NCI-H1930 (cell line): ENCODE measurements around the gene ARL15.
"Not testable (repeated sequence)": the region's sequence is repeated elsewhere in the genome, so short reads cannot be mapped to it uniquely, and the experiment has no call there.

Experiments used
- DNase-seq, 2 experiments: peaks; one replicate each; lab custom pipeline; 2025; lab: John Stamatoyannopoulos, UW

Gene ARL15

GRCh38 chr5:53982319-53982718 is 328.1 kb downstream of the ARL15 start:
- DNase-seq, result not testable (repeated sequence)

DNA sequence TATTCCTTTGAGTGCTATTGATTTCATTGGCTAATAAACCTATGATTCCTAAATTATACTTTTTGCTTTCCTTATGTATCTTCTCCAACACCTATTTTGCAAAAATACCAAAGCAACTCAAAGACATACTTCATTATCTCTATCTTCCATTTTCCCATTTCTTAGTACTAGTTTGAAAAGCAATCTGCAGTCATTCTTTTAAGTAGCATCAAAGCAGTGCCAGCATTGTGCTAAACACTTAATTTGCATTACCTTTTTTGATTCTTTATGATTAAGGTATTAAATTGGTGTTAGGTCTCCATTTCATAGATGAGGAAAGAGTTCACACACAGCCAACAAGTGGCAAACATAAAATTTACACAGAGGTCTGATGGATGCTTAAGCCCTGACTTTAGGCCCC is 330.3 kb downstream of the ARL15 start:
- no peak for DNase-seq

DNA sequence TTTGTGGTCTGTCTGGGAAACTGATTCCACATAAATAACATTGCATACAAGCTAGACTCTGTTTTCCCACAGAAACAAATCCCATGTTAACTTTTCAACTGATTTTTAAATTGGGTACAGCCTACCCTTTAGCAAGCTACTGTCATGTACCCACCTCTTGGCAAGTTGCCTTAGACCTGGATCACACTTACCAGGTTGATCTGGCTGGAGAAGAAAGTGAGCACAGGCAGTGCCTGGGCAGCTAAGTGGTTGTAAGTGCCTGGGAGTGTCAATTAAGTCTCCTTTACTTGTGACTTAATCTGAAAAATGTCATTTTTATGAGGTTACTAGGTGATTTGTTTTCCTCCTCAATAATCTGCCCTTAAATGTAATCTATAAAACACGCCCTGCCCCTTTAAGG is 336.4 kb downstream of the ARL15 start:
- no peak for DNase-seq

- no peak for DNase-seq
Observed at GRCh38 chr5:53972314-53972713, 338.1 kb downstream of the ARL15 start.

- no peak for DNase-seq
Observed at GRCh38 chr5:53971551-53971950, 338.8 kb downstream of the ARL15 start.

GRCh38 chr5:53971131-53971530 is 339.2 kb downstream of the ARL15 start:
- no peak for DNase-seq

- DNase-seq, result no peak
Observed at GRCh38 chr5:53970475-53970874, 339.9 kb downstream of the ARL15 start.

- DNase-seq, result no peak
Observed at GRCh38 chr5:53969176-53969730, 341.1 kb downstream of the ARL15 start.

- DNase-seq, result no peak
Observed at GRCh38 chr5:53965459-53965858, 344.9 kb downstream of the ARL15 start.

GRCh38 chr5:53963958-53964357 is 346.4 kb downstream of the ARL15 start:
- no peak for DNase-seq

DNA sequence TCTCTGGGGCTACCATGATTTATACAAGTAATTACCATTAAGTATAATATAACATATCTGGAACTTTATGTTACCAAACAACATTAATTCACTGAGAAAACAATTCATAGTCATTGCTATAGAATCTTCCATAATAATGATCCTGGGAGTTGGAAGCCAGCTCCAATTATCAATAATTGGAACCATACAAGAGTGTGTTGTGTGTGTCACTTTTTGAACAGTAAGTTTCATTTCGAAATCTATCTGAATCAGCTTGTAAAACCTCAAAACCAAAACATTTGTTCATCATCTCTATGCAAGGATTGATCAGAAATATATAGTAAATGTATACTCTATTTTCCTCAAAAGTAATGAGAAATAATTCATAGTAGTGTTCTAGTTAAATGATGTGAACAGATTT is 348.1 kb downstream of the ARL15 start:
- DNase-seq, result peak; percentile 35 to 47

DNA sequence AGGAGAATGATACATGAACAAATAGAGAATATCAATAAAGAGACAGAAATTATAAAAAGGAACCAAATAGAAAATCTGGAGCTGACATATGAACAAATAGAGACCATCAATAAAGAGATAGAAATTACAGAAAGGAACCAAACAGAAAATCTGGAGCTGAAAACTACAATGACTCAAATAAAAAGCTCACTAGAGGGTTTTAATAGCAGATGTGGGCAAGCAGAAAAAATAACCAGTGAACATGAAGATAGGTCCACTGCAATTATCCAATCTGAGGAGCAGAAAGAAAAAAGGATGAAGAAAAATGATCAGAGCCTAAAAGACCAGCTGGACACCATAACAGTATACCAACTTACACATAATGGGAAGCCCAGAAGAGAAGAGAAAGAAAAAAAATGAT is 353.7 kb downstream of the ARL15 start:
- no peak for DNase-seq

GRCh38 chr5:53956196-53956595 is 354.2 kb downstream of the ARL15 start:
- DNase-seq, result no peak

DNA sequence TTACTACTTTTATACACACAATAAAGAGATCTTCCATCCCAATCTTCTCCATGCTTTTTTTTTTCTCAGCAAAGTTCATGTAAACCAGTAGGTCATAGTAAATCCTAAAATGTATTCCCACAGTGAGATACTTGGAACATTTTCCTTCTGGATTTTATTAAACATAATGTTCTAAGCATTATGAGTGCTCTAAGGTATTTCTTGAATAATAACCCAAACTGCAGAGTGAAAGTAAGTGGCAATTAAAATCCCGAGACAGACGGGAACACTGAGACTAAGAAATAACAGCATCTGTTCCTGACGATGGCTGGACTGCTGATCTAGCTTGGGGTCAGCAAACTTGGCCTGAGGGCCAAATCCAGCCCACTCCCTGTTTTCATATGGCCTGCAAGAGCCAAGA is 359.8 kb downstream of the ARL15 start:
- no peak for DNase-seq

GRCh38 chr5:53948598-53948997 is 361.8 kb downstream of the ARL15 start:
- DNase-seq, result no peak

DNA sequence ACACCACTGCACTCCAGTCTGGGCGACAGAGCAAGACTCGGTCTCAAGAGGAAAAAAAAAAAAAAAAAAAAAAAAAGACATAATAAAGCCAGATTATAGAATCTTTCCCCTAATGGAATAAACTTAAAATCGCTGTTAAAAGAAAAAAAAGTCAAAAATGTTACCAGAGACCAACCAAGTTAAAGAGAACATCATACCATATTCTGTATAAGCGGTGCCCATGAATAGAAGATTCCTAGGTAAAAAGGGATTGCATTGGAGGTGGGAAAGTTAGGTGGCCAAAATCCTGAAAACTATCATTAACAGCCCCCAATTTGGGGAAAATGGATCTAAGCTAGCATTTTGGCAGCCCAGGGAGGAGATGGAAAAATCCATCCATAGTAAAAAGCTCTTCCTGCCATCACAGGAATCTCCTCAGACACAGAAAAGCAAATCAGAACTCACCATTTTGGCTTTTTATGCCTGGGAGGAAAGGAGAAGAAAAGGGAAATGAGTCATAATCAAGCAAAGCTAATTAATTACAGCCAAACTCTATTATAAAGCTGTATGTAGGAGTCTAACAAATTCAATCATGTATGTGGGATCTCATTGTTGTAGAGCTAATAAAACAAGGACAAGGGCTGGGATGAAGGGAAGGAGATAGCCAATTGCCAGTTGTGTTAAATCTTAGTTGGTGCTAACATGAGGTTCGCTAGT is 363.8 kb downstream of the ARL15 start:
- DNase-seq, result no peak

GRCh38 chr5:53944981-53945380 is 365.4 kb downstream of the ARL15 start:
- DNase-seq, result no peak

DNA sequence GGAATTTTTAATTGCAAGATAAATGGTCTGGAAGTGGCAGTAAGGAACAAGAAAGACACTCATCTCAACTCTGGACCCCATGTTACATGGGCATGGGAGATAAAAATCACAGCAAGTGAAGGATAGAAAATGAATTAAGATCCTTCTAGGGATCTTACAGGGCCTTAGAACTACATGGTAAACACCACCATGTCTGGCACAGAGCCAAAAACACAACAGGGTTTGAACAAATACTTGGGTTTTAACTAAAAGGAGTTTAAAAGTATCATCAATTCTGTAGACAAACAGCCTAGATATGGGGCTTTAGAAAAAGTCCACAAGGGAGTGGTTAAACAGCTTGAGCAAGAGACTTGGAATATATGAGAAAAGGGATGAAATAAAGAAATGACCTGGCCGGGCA is 366.4 kb downstream of the ARL15 start:
- no peak for DNase-seq

DNA sequence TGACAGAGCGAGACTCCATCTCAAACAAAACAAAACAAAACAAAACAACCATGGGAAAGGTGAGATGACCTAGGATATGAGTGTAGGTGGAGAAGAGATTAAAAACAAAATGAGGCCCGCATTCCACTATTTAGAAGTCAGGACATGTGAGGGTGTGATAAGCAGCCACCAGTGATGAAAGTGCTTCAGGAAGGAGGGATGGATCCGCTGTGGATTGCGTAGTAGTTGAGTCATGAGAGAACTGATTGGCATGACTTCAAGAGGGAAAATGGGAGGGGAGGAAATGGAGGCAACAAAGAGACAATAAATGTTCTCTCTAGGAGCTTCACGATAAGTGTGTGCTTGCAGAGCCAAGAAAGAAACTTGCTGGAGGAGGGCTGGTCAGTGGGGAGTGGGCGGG is 367.6 kb downstream of the ARL15 start:
- no peak for DNase-seq

DNA sequence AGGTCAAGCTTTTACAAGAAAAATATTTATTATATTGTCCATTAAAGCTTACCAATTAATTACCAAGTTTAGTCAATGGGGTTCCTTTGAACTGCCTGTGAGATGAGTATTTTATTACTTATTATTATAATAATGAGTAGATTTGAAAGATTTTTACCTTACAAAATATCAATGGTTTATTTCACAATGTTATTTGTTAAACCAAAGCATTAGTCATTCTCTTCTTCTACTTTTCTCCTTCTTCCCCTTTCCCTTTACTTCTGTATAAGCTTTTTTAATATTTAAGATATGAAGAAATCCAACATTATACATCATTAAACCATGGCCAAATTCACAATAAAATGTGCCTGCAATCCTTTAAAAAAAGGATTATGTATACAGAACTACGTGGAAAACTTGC is 369.5 kb downstream of the ARL15 start:
- DNase-seq, result no peak

- no peak for DNase-seq
Observed at GRCh38 chr5:53937467-53937866, 372.9 kb downstream of the ARL15 start.

GRCh38 chr5:53936481-53937352 is 373.7 kb downstream of the ARL15 start:
- no peak for DNase-seq

DNA sequence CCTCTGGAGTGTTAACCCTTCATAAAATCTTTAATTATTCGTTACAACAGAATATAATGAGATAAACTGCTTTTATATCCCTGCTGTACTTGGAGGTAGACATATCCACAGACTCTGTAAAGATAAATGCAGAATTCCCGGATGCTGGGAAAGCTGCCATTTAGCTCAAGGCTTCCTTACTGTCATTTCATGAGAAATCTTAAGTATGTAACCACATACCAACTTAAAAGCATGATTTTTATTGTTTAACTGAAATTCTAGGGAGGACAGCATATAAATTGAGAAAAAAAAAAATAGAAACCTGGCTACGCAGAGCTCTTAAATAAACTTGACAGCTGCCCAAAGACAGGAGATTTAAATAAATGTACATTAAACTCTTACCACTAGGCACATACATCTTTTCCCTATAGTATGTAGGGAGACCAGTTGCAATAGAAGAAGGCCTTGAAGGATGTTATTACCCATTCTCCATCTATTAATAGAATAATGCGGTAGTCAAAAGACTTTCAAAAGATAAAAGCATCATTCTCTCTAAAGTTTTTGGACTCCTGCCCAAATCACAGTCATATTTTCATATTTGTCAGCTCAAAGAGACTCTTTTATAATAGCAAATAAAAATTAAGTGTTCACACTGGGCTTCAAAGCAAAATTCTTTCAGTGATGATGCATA is 376.1 kb downstream of the ARL15 start:
- no peak for DNase-seq
